Measurements from ENCODE around the gene KCNE5. TPM values are rescaled to one million over a fixed set of nuclear protein-coding genes. Genes with fewer than 3 reads are reported as not detected.
"Not testable (repeated sequence)": the region's sequence is repeated elsewhere in the genome, so short reads cannot be mapped to it uniquely, and the experiment has no call there.

The KCNE5 gene
- polyA plus RNA-seq, 1 donor = 0.79 TPM

- H3K4me1 ChIP-seq (ENCODE audit: control insufficient read depth, insufficient read depth, low read length) = no peaks in the 10 kb centered on the region
- H3K36me3 ChIP-seq (ENCODE audit: control insufficient read depth, insufficient read depth, low read length) = no peaks in the 10 kb centered on the region
- H3K27me3 ChIP-seq (ENCODE audit: control insufficient read depth, insufficient read depth, low read length) = no peaks in the 10 kb centered on the region
- H3K9me3 ChIP-seq (ENCODE audit: control insufficient read depth, low read depth, low read length) = no peaks in the 10 kb centered on the region
- no peak for DNase-seq
- no CpG with 5 or more reads among the region's 3 CpGs for WGBS (ENCODE audit: insufficient coverage, low lambda C conversion rate)
- H3K4me3 ChIP-seq (ENCODE audit: low read length) = no peak overlapping the region
- H3K27ac ChIP-seq (ENCODE audit: low read length) = no peak overlapping the region
Observed at GRCh38 chrX:109619771-109620170, 5.2 kb downstream of the KCNE5 start.

- Histone ChIP-seq H3K27me3 (ENCODE audit: control insufficient read depth, insufficient read depth, low read length) (no peaks in the 10 kb centered on the region), H3K4me3 (ENCODE audit: low read length) (no peak overlapping the region), H3K27ac (ENCODE audit: low read length) (no peak overlapping the region), H3K4me1 (ENCODE audit: control insufficient read depth, insufficient read depth, low read length) (no peaks in the 10 kb centered on the region), H3K9me3 (ENCODE audit: control insufficient read depth, low read depth, low read length) (no peaks in the 10 kb centered on the region), H3K36me3 (ENCODE audit: control insufficient read depth, insufficient read depth, low read length) (no peaks in the 10 kb centered on the region)
- no CpG with 5 or more reads among the region's 6 CpGs for WGBS (ENCODE audit: insufficient coverage, low lambda C conversion rate)
- no peak for DNase-seq
Observed at GRCh38 chrX:109614951-109615350, 10.0 kb downstream of the KCNE5 start.

GRCh38 chrX:109601486-109601885 is 23.5 kb downstream of the KCNE5 start:
- H3K9me3 ChIP-seq (ENCODE audit: control insufficient read depth, low read depth, low read length) = no peaks in the 10 kb centered on the region
- no peak overlapping the region for H3K27ac ChIP-seq (ENCODE audit: low read length)
- no peaks in the 10 kb centered on the region for H3K4me1 ChIP-seq (ENCODE audit: control insufficient read depth, insufficient read depth, low read length)
- H3K27me3 ChIP-seq (ENCODE audit: control insufficient read depth, insufficient read depth, low read length) = peaks cover 6% of the 10 kb centered on the region
- no peak for DNase-seq
- WGBS (ENCODE audit: insufficient coverage, low lambda C conversion rate) = no CpG with 5 or more reads among the region's 5 CpGs
- H3K36me3 ChIP-seq (ENCODE audit: control insufficient read depth, insufficient read depth, low read length) = no peaks in the 10 kb centered on the region
- no peak overlapping the region for H3K4me3 ChIP-seq (ENCODE audit: low read length)

- no peak for DNase-seq
- no peak overlapping the region for H3K4me3 ChIP-seq (ENCODE audit: low read length)
- H3K36me3 ChIP-seq (ENCODE audit: control insufficient read depth, insufficient read depth, low read length) = no peaks in the 10 kb centered on the region
- H3K27me3 ChIP-seq (ENCODE audit: control insufficient read depth, insufficient read depth, low read length) = peaks cover 6% of the 10 kb centered on the region
- H3K4me1 ChIP-seq (ENCODE audit: control insufficient read depth, insufficient read depth, low read length) = no peaks in the 10 kb centered on the region
- H3K9me3 ChIP-seq (ENCODE audit: control insufficient read depth, low read depth, low read length) = no peaks in the 10 kb centered on the region
- no peak overlapping the region for H3K27ac ChIP-seq (ENCODE audit: low read length)
- WGBS (ENCODE audit: insufficient coverage, low lambda C conversion rate) = no CpG with 5 or more reads among the region's 16 CpGs
Observed at GRCh38 chrX:109600237-109600651, 24.7 kb downstream of the KCNE5 start.

- Histone ChIP-seq H3K9me3 (ENCODE audit: control insufficient read depth, low read depth, low read length) (no peaks in the 10 kb centered on the region), H3K27me3 (ENCODE audit: control insufficient read depth, insufficient read depth, low read length) (peaks cover 6% of the 10 kb centered on the region), H3K27ac (ENCODE audit: low read length) (no peak overlapping the region), H3K4me1 (ENCODE audit: control insufficient read depth, insufficient read depth, low read length) (no peaks in the 10 kb centered on the region), H3K36me3 (ENCODE audit: control insufficient read depth, insufficient read depth, low read length) (no peaks in the 10 kb centered on the region), H3K4me3 (ENCODE audit: low read length) (no peak overlapping the region)
- no CpG with 5 or more reads among the region's 3 CpGs for WGBS (ENCODE audit: insufficient coverage, low lambda C conversion rate)
- DNase-seq = no peak
Observed at GRCh38 chrX:109596015-109596414, 29.0 kb downstream of the KCNE5 start.

- Histone ChIP-seq H3K27me3 (ENCODE audit: control insufficient read depth, insufficient read depth, low read length) (no peaks in the 10 kb centered on the region), H3K9me3 (ENCODE audit: control insufficient read depth, low read depth, low read length) (no peaks in the 10 kb centered on the region), H3K36me3 (ENCODE audit: control insufficient read depth, insufficient read depth, low read length) (no peaks in the 10 kb centered on the region), H3K4me3 (ENCODE audit: low read length) (no peak overlapping the region), H3K4me1 (ENCODE audit: control insufficient read depth, insufficient read depth, low read length) (no peaks in the 10 kb centered on the region), H3K27ac (ENCODE audit: low read length) (no peak overlapping the region)
- WGBS (ENCODE audit: insufficient coverage, low lambda C conversion rate) = no CpG with 5 or more reads among the region's 4 CpGs
- no peak for DNase-seq
Observed at GRCh38 chrX:109590176-109590575, 34.8 kb downstream of the KCNE5 start.

GRCh38 chrX:109585488-109585887 is 39.5 kb downstream of the KCNE5 start:
- H3K27ac ChIP-seq (ENCODE audit: low read length) = no peak overlapping the region
- DNase-seq = no peak
- no CpG with 5 or more reads among the region's 7 CpGs for WGBS (ENCODE audit: insufficient coverage, low lambda C conversion rate)
- H3K4me3 ChIP-seq (ENCODE audit: low read length) = no peak overlapping the region
- no peaks in the 10 kb centered on the region for H3K4me1 ChIP-seq (ENCODE audit: control insufficient read depth, insufficient read depth, low read length)
- H3K36me3 ChIP-seq (ENCODE audit: control insufficient read depth, insufficient read depth, low read length) = no peaks in the 10 kb centered on the region
- H3K9me3 ChIP-seq (ENCODE audit: control insufficient read depth, low read depth, low read length) = no peaks in the 10 kb centered on the region
- no peaks in the 10 kb centered on the region for H3K27me3 ChIP-seq (ENCODE audit: control insufficient read depth, insufficient read depth, low read length)

- Histone ChIP-seq H3K4me1 (ENCODE audit: control insufficient read depth, insufficient read depth, low read length) (no peaks in the 10 kb centered on the region), H3K27ac (ENCODE audit: low read length) (no peak overlapping the region), H3K36me3 (ENCODE audit: control insufficient read depth, insufficient read depth, low read length) (no peaks in the 10 kb centered on the region), H3K27me3 (ENCODE audit: control insufficient read depth, insufficient read depth, low read length) (no peaks in the 10 kb centered on the region), H3K4me3 (ENCODE audit: low read length) (no peak overlapping the region), H3K9me3 (ENCODE audit: control insufficient read depth, low read depth, low read length) (no peaks in the 10 kb centered on the region)
- WGBS (ENCODE audit: insufficient coverage, low lambda C conversion rate) = no CpG with 5 or more reads among the region's 1 CpG
- DNase-seq = no peak
Observed at GRCh38 chrX:109578916-109579315, 46.1 kb downstream of the KCNE5 start.

- Histone ChIP-seq H3K27ac (ENCODE audit: low read length) (no peak overlapping the region), H3K27me3 (ENCODE audit: control insufficient read depth, insufficient read depth, low read length) (no peaks in the 10 kb centered on the region), H3K4me3 (ENCODE audit: low read length) (no peak overlapping the region), H3K36me3 (ENCODE audit: control insufficient read depth, insufficient read depth, low read length) (no peaks in the 10 kb centered on the region), H3K9me3 (ENCODE audit: control insufficient read depth, low read depth, low read length) (no peaks in the 10 kb centered on the region), H3K4me1 (ENCODE audit: control insufficient read depth, insufficient read depth, low read length) (no peaks in the 10 kb centered on the region)
- no peak for DNase-seq
- no CpG with 5 or more reads among the region's 2 CpGs for WGBS (ENCODE audit: insufficient coverage, low lambda C conversion rate)
Observed at GRCh38 chrX:109577055-109577454, 47.9 kb downstream of the KCNE5 start.

GRCh38 chrX:109576083-109576482 is 48.9 kb downstream of the KCNE5 start:
- not testable (repeated sequence) for H3K9me3 ChIP-seq (ENCODE audit: control insufficient read depth, low read depth, low read length); DNase-seq; H3K36me3 ChIP-seq (ENCODE audit: control insufficient read depth, insufficient read depth, low read length); H3K27ac ChIP-seq (ENCODE audit: low read length); H3K4me1 ChIP-seq (ENCODE audit: control insufficient read depth, insufficient read depth, low read length); H3K4me3 ChIP-seq (ENCODE audit: low read length); H3K27me3 ChIP-seq (ENCODE audit: control insufficient read depth, insufficient read depth, low read length)
- WGBS (ENCODE audit: insufficient coverage, low lambda C conversion rate) = no CpG with 5 or more reads among the region's 4 CpGs

Data from large intestine (tissue), 3 donors.